Posterior vena cava (tissue), 2 donors: Measurements from ENCODE around the gene STC2. TPM values are rescaled to one million over a fixed set of nuclear protein-coding genes. Genes with fewer than 3 reads are reported as not detected.
"Not testable (repeated sequence)": the region's sequence is repeated elsewhere in the genome, so short reads cannot be mapped to it uniquely, and the experiment has no call there.

Source experiments
- DNase-seq: peaks from one replicate; pipeline ENCODE4 v3.0.0-alpha.2; 2020; ENCODE audit warnings: low spot score
- intact Hi-C, 2 donors: fragments of 100-400 bp; cut with DNase I; formaldehyde crosslinking; loops; one replicate each; pipeline versions ENCODE4 v1.14.1 to v1.14.2; 2022 to 2023
- long read RNA-seq, 2 donors: library from polyadenylated mRNA; unstranded; transcript quantifications; one replicate each; pipeline ENCODE4 v2.0.0, GENCODE V29; 2020 to 2021
- total RNA-seq, 2 donors: library from RNA; stranded (reverse); fragmentation: NEBNext Ultra II Directional; extraction: Animal tissue kit (Norgen Biotek cat#: 25700); gene quantifications; one replicate each; pipeline ENCODE4 v1.2.1, GENCODE V29; 2021
- donor health status: DM: yes; HTN: yes; CAD: no.
- donor health status: DM: yes; HTN: yes; CAD: no.

Gene STC2, protein sequence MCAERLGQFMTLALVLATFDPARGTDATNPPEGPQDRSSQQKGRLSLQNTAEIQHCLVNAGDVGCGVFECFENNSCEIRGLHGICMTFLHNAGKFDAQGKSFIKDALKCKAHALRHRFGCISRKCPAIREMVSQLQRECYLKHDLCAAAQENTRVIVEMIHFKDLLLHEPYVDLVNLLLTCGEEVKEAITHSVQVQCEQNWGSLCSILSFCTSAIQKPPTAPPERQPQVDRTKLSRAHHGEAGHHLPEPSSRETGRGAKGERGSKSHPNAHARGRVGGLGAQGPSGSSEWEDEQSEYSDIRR
- total RNA-seq, result 10 to 100 TPM in 1 of 2 donors, 1 to 10 TPM in 1; 4.2 to 16.6 TPM
- long read RNA-seq, donor 1, full-length matches to known transcripts, result 12 of 14 reads
- long read RNA-seq, donor 1, partial matches to known transcripts, result 0 of 14 reads
- long read RNA-seq, donor 1, other reads (novel, unspliced or antisense), result 2 of 14 reads
- long read RNA-seq, donor 2, full-length matches to known transcripts, result 7 of 9 reads
- long read RNA-seq, donor 2, partial matches to known transcripts, result 0 of 9 reads
- long read RNA-seq, donor 2, other reads (novel, unspliced or antisense), result 2 of 9 reads

DNA sequence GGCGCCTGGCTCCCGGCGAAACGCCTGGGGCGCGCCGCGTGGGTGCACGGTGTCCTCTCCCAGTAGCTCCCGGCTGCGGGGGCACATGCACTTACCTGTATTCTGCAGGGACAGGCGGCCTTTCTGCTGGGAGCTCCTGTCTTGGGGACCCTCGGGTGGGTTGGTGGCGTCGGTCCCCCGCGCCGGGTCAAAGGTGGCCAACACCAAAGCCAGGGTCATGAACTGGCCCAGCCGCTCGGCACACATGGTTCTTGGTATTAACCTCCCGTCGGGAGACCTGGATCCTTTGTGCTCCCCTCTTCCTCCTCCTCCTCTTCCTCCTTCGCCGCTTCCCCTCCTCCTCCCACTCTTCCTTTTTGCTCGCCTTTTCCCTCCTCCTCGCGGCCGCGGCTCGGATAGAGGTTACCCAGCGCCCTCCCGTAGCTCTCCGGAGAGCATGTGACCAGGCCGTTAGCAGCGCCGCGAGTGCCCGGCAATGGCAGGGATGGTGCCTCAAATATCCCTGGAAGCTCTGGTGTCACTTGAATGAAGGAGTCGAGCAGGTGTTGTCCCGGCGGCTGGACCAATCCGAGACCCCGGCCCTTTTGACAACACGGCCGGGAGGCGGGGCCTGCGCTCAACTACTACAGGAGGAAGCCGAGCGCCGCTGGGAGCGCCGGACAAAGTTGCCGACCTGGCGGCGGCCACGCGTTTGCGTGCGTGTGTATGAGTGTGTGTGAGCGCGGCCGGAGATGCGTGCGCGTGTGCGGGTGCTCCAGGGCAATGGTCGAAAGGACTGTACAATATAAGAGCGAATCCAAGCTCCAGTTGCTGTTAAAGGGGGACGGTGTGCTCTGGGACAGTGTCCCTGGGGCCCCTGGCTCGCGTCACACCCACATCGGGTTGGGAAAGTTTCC is at the start of gene STC2:
TSS of gene STC2 (minus strand) at position 467 of the 896 bp plus-strand sequence. CDS start at position 246, 221 bp downstream.
- no peak for DNase-seq
- intact Hi-C loops, result no loop called here

DNA sequence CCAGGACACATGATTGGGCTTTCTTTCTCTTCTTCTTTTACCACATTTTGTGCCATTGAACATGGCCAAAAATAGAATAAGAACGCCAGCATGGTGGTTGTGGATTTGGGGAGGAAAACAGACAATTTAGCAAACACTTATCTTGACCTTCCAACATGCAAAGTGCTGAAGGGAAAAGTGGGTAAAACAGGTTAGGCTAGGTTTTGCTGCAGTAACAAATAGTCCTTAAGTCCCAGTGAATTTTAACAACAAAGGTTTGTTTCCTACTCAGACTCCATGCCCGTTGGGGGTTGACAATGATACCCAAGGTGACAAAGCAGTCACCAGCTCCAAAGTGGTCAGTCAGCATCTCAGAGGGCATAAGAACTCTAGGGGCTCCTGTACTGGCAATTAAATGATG is 43.2 kb upstream of the STC2 start:
- intact Hi-C loops, result no loop called here
- DNase-seq, result no peak

DNA sequence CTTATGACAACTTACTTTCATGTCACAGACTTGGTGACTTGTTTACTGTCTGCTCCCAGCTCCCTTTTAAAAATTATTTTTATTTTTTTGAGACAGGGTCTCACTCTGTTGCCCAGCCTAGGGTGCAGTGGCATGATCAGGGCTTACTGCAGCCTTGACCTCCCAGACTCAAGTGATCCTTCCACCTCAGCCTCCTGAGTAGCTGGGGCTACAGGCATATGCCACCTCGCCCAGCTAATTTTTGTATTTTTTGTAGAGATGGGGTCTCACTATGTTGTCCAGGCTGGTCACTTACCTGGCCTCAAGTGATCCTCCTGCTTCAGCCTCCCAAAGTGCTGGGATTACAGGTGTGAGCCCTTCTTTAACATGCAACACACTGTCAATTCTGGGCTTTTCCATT is 35.2 kb upstream of the STC2 start:
- DNase-seq, intact Hi-C loops: not testable (repeated sequence)

DNA sequence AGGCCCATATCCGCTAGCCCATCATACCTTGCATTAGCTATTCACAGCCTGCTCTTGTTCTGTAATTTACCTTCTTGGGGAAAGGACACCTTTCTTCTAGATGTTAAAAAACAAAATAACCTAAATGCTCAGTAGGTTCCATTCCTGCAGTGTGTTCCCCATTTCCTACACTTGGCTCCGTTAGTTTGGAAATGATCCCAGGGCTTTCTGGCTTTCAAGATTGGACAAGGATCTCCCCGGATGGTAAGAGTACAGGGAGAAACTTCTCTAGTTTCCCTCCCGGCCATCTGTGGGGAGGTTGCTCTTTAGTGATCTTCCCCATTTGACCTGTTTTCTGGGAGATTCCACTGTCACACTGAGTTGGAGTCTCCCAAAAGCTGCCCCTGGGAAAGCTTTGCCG is 27.3 kb upstream of the STC2 start:
- intact Hi-C loops, result no loop called here

DNA sequence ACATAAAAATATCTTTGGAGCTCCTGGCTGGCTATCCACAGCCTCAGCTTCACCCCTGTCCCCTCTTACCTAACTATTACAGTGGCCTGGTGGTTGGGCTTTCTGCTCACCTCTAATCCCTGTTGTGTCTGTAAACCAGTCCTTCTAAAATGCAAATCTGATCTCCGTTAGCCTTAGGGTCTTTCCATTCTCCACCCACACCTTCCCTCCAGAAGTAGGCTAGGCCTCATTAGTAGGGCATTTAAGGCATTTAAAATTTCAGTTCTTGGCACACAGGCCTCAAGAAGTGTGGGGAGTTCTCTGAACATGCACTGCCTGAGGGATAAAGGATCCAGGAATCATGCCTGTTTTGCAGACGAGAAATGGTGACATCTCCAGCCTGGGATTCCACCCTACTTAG is 26.4 kb upstream of the STC2 start:
- intact Hi-C loops, result no loop called here
- no peak for DNase-seq

More for the DNA sequence above, 27.3 kb upstream of the STC2 start:
- DNase-seq, result no peak

DNA sequence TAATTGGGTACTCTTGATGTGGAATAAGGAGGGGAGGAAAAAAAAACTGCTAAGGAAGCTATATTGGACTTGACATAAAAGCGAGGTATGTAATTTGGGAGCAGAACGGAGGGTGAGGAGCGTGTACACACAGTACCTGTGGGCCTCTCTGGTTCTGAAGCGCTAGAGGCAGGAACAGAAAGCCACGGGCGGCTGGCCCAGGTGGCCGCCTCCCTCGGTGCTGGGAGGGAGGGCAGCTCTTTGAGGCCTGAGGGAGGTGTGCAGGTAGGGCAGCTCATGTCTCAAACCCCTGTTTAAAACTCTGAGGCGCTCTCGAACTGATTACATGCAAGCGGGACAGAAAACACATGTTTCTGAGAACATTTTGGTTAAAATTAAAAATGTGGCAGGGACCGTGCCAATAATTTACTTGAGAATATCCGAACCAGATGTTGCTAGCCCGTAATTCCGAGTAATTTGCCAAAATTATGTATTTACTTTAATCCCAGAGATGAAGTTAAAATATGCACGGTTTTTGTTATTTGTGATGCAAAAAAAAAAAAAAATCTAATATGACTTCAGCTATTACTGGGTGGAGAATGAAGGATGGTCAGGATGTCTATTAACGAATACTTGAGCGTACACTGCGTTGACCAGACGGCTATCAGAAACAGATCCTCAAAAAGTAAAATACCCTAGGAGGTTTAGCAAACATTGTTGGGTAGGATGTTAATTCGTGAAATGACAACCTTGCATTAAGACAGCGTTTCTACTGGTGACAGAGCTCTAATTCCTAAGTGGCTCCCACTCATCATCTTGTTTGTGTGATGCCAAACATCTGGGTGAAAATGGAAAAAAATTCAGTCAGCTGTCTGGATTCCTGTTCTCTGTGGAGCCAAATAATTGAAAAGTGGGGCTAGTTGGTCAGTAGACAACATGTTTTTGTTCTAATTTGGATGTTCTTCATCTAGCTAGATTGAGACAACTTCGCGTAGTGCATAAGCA is 24.4 kb upstream of the STC2 start:
- intact Hi-C loops, result no loop called here
- DNase-seq, result no peak

DNA sequence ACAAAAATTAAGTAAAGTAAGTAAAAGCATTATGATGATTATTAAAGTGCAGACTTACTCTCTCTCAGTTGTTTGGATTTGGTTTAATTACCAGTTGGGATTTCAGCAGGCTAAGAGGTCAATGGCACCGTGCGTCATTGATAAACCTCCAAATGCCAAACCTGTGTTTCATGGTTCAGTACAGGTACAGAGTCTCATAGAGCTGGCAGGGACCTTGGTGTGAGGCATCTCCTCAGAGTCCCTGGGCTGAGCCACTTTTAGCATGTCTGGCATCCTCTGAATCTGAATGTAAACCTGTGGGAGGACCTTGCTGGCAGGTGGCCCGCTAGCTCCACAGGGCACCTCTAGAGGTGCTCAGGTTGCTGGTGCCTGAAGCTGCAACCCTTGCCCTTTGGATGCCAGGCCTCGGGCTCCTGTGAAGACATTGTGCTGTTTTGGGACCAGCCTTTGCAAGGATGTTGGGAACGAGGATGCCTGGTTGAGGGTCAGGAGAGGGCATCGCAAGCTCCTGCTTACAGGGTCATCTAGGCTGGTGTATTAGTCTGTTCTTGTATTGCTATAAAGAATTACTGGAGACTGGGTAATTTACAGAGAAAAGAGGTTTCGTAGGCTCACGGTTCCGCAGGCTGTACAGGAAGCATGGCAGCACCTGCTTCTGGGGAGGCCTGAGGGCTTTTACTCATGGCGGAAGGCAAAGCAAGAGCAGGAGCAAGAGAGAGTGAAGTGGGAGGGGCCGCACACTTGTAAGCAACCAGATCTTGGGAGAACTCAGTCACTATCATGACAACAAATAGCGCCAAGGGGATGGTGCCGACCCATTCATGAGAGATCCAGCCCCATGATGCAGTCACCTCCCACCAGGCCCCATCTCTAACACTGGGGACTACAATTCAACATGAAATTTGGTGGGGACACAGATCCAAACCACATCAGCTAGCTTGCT is 14.9 kb upstream of the STC2 start:
- no peak for DNase-seq
- intact Hi-C loops, result no loop called here

DNA sequence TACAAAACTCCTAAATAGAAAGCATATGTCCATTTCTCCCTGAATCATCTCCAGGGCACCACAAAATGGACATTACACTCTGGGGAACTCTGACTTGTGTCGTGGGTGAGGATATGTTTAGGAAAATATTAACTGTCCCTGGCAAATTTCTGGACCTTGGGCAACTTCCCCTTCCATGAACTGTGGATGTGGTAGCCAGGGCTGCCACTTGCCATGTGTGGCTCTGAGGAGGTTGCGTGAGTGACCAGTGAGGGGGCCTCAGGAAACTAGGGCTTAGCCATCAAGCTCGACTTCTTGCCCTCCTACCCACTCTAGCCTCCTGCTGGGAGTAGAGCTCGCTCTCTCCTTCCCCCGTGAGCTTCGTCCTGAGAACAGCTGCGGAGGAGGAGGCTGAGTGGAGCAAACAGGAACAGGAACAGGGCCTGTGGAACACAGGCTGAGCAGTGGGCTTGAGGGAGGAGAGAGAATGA is 13.8 kb upstream of the STC2 start:
- no peak for DNase-seq
- intact Hi-C loops, result no loop called here

DNA sequence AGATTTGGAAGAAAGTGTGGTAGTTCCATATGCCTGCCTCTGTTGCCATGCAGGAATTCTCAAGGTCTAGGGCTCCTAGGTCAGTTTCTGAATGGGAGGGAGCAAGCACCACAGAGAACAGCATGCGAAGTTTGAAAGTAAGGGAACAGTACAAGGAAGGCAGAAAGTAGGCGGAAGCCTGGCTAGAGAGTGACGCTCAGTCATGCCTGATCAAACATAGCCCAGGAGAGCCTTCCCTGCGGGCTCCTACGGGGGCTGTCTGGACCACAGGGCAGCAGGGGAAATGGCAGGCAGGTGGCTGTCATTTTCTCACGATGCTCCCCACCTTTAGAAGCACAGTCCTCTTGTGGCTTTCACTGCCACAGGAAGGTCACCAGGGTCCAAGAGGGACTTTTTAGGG is 12.8 kb upstream of the STC2 start:
- no peak for DNase-seq
- intact Hi-C loops, result no loop called here

DNA sequence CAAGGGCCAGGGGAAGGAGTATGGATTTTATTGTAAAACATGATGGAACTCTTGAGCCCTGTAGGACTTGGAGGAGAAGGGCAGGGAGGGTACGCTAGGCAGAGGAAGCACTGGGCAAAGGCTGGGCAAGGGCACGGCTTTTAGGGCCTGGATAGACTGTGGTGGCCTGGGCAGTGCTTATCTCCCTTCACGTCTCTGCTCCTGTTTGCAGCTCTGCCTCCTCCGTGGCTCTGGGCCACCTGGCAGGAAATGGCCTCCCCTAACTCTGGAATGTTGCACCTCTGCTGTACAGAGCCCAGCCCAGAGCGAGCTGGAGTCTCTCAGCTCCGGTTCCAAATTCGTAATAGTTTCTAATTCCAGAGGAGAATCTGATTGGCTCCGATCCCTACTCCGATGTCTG is 12.2 kb upstream of the STC2 start:
- intact Hi-C loops, result no loop called here
- no peak for DNase-seq

DNA sequence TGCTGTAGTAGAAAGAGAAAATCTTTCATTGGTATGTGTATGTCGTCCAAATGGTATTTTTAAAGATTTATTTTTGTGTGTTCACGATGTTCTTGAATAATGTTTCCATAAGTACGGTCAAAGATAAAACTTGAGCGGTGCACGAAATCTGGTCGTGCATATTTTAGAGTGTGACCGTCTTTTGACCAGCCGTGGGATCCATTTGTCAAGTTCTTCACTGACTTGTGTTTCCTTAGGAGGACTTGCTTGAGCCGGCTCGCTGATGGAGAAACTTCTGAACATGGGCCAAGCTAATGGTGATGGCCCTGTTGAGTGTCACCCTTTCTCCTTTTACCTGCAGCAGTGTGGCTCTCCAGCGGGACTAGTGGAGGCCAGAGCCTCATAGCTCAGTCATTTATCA is 11.1 kb upstream of the STC2 start:
- DNase-seq, result no peak

DNA sequence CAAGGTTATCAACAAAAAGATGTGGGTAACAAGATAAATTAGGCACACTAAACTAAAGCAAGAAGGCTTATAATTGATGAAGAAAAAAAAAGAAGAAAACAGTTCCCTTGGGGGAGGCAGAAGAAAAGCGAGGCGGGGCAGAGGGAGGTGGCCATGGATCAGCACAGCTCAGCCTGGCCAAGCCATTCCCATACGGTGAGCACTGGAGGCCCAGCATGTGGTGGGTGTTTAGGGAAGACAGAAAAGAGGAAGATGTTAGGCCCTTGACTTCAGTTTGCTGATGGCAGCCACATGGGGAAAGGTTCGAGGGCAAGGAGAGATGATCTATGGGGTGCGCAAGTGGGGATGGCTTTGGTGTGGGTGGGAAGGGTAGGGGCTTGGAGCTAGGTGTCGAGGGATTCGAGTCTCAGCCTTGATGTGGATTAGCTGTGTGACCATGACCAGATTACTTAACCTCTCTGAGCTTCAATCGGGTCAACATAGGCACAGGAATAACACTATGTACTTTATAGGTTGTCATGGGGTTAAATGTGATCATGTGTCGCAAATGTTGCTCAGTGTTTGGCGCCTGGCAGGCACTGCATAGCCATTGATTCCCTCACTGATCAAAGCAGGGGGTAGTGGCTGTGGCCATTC is 10.3 kb upstream of the STC2 start:
- intact Hi-C loops, result loop anchor here in 1 of 2 donors (10.0 kb wide), 1 partner anchor 236 kb away; no protein-coding TSS in a partner anchor
- DNase-seq, result no peak

More for the DNA sequence above, 11.1 kb upstream of the STC2 start:
- intact Hi-C loops, result loop anchor here in 1 of 2 donors (10.0 kb wide), 1 partner anchor 236 kb away; no protein-coding TSS in a partner anchor

DNA sequence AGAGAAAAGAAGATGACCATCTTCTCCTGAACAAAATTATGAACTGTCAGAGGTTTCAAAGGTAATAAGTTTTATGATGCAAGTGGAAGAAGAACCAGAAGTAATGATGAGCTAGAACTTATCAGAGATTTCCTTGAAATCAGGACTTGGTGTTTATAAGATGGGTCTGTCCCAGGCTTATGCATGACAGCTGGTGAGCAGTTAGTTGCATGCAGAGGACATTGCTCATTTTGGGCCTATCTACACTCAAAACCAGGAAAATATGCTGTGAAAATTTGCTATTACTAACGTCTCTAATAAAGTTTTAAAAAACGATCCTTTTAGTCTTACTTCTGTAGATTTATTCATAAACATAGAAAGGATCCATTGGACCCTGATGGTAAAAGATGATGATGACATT is 6.6 kb upstream of the STC2 start:
- DNase-seq, result no peak
- intact Hi-C loops, result loop anchor here in 1 of 2 donors (10.0 kb wide), 1 partner anchor 240 kb away; no protein-coding TSS in a partner anchor

DNA sequence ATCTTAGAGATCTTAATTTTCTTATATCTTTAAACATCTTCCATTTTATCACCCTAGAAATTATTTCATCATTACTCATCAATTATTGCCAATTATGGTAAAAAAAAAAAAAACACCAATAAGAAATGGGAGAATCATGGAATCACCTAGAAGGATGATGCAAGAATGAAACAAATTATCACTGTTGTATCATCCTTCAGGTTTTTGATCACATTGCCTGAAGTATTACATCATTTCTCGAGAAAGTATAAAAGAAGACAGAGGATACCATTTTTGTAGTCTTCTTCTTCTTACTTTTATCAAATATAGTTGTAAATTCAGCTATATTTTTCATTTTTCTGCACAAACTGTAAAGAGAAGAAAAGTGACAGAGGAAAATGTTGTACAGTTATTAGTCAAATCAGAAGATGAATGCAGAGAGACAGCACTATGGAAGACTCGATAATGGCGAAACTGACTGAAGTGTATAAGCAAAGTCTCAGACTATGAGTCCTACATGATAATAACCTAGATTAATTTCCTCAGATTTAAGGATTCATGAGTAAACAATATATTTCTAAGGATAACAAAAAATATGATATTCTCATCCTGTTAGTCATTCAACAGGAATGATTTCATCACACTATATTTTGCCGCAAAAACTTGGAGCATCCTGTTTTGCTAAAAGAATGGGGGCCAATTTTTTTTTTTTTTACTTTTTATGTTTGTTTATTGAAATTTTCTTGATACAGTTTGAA is 5.9 kb upstream of the STC2 start:
- intact Hi-C loops, result loop anchor here in 1 of 2 donors (10.0 kb wide), 1 partner anchor 241 kb away; no protein-coding TSS in a partner anchor
- no peak for DNase-seq

DNA sequence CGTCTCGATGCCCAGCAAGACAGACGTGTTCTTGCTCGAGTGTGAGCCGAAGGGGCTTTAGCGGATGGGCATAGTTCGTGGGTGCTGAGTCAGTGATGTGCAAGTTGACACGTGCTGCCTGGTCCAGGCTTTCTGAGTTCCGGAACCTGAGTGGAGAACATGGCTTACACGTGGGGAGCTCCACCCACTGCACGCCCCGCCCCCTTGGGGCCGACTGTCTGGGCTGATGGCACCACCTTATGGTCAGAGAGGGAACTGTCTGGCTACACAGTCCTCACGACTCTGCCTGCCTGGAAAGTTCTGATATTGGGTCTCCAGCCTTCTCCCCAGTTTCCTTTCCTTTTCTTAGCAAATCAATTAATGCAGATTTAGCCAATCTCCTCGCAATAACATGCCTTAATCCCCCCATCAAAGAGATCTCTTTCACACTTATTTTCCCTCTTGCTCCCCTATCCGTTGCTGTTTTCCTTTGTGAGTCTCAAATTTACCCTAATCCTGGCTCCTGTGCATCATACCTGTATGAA is 3.8 kb upstream of the STC2 start:
- intact Hi-C loops, result loop anchor here (2.0 to 10.0 kb wide), 3 partner anchors 35 to 243 kb away; no protein-coding TSS in a partner anchor
- DNase-seq, result peak; percentile 95

DNA sequence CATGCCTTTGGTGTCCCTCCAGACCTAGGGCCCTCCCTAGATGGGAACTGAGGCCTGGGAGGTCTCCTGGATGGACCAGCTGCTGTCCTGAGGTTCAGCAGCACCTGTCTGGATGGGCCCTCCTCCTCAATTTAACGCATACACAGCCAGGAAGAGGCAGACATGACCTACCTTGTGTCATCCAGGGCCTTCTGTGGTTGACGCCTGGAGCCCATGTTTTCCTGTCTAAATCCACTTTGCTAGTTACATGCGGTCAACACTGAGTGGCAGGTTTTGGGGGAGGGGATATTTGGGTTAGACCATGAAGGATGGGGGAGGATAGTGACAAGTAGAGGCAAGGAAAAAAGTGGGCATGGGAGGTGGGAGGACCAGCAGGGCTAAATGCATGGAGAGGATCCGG is 3.1 kb upstream of the STC2 start:
- no peak for DNase-seq
- intact Hi-C loops, result loop anchor here (2.0 to 10.0 kb wide), 3 partner anchors 34 to 244 kb away; no protein-coding TSS in a partner anchor
